Tibial nerve (tissue), 4 donors: ENCODE data around the gene CCDC91.

Source experiments
- EP300 ChIP-seq, 2 donors: sonication (generic); formaldehyde crosslinking; IDR thresholded peaks; one replicate each; pipeline ENCODE4 v1.6.1; 2017; ENCODE audit warnings: antibody characterized with exemption in 2 of 2, mild to moderate bottlenecking in 1 of 2
- POLR2A ChIP-seq, 2 donors: fragments of 450-650 bp; IDR thresholded peaks; one replicate each; pipeline ENCODE4 v1.6.1; 2017; ENCODE audit warnings: antibody characterized with exemption in 2 of 2, mild to moderate bottlenecking in 2 of 2, moderate library complexity in 2 of 2
- TF ChIP-seq, protein P1 (sequence below), 5 experiments: fragments of 200-600 bp in 3 of 5; fragments of 450-650 bp in 2 of 5; sonication (generic) in 3 of 5; IDR thresholded peaks; one replicate each; pipeline ENCODE4 v1.5.1; 2016 to 2019; ENCODE audit warnings: antibody characterized with exemption in 5 of 5, mild to moderate bottlenecking in 3 of 5, moderate library complexity in 2 of 5

DNA sequence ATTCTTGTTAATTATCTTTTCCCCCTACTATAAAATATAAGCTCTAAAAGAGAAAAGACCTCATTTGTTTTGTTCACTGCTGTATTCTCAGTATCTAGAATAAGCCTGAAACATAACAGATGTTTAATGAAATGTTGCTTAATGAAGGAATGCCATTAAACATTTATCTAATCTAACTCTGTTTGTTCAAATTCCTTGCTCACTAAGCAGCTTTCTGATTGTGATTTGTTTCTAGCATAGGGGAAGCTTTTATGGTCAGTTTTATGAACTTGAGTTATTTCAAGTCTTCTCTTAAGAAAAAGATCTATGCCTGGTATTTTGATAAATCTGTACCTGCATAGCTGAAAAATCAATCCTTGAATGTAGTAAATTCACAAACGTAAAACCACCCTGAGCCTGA is 308.6 kb downstream of the CCDC91 start:
- TF ChIP-seq, protein P1, sequence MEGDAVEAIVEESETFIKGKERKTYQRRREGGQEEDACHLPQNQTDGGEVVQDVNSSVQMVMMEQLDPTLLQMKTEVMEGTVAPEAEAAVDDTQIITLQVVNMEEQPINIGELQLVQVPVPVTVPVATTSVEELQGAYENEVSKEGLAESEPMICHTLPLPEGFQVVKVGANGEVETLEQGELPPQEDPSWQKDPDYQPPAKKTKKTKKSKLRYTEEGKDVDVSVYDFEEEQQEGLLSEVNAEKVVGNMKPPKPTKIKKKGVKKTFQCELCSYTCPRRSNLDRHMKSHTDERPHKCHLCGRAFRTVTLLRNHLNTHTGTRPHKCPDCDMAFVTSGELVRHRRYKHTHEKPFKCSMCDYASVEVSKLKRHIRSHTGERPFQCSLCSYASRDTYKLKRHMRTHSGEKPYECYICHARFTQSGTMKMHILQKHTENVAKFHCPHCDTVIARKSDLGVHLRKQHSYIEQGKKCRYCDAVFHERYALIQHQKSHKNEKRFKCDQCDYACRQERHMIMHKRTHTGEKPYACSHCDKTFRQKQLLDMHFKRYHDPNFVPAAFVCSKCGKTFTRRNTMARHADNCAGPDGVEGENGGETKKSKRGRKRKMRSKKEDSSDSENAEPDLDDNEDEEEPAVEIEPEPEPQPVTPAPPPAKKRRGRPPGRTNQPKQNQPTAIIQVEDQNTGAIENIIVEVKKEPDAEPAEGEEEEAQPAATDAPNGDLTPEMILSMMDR (IDR thresholded peaks at IDR 0.05): no peak
- TF ChIP-seq EP300 (IDR thresholded peaks at IDR 0.05): no peak
- TF ChIP-seq POLR2A (IDR thresholded peaks at IDR 0.05): no peak
